Large intestine (tissue), 3 donors: ENCODE measurements around the gene CALML5. TPM values are rescaled to one million over a fixed set of nuclear protein-coding genes. Genes with fewer than 3 reads are reported as not detected.

ENCODE experiments used
- DNase-seq, 2 donors: peaks; one replicate each; pipeline versions ENCODE4 v3.0.0 to v3.0.0-alpha.2; 2013
- H3K27ac ChIP-seq: one replicate; pipeline ENCODE4 v1.5.1; 2013; ENCODE audit warnings: low read length
- H3K27me3 ChIP-seq: 2 replicates; pipeline ENCODE4 v1.6.1; 2013; ENCODE audit warnings: low read length; ENCODE audit not compliant: control insufficient read depth, insufficient read depth
- H3K36me3 ChIP-seq: 2 replicates; pipeline ENCODE4 v1.6.1; 2013; ENCODE audit warnings: low read length; ENCODE audit not compliant: control insufficient read depth, insufficient read depth
- H3K4me1 ChIP-seq: one replicate; pipeline ENCODE4 v1.6.1; 2013; ENCODE audit warnings: low read length; ENCODE audit not compliant: control insufficient read depth, insufficient read depth
- H3K4me3 ChIP-seq: one replicate; pipeline ENCODE4 v1.5.1; 2013; ENCODE audit warnings: low read length
- H3K9me3 ChIP-seq: one replicate; pipeline ENCODE4 v1.6.1; 2013; ENCODE audit warnings: mild to moderate bottlenecking, low read depth, low read length, moderate library complexity; ENCODE audit not compliant: control insufficient read depth
- WGBS: methylation state at CpG from one replicate; pipeline ENCODE4 v1.1.5; 2013; ENCODE audit warnings: low lambda C conversion rate; ENCODE audit not compliant: insufficient coverage; 5-methylcytosine and 5-hydroxymethylcytosine counted together
- polyA plus RNA-seq: library from polyadenylated mRNA; unstranded; fragments of 120-200 nt; gene quantifications from one replicate; pipeline ENCODE4 v1.2.1, GENCODE V29; 2013

CALML5 gene
- polyA plus RNA-seq, 1 donor, result not detected

DNA sequence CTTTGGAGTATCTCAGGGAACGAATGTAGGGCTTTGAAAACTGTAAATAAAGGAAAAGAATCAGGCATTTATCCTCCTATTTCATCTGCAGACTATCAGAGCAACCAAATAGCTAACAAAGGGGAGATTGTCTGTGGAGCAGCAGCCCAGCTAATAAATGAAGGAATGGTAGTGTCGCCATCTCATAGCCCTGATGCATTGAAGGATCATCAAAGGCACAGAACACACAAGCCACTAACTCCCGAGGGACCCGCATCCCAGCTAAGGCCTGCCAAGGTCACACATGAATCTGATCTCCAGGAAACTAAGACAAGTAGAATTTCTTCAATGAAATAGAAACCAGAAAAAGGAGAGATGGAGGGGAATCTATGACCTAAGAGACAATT is 38.2 kb downstream of the CALML5 start:
- Histone ChIP-seq H3K4me1 (peaks cover 4% of the 10 kb centered on the region), H3K4me3 (no peak overlapping the region), H3K9me3 (no peaks in the 10 kb centered on the region), H3K27me3 (no peaks in the 10 kb centered on the region), H3K27ac (no peak overlapping the region), H3K36me3 (peaks cover 33% of the 10 kb centered on the region)
- DNase-seq, result no peak
- WGBS, result 67% methylated on average over 1 of the region's 4 CpGs

- Histone ChIP-seq H3K9me3 (no peaks in the 10 kb centered on the region), H3K36me3 (peaks cover 38% of the 10 kb centered on the region), H3K4me3 (no peak overlapping the region), H3K4me1 (no peaks in the 10 kb centered on the region), H3K27me3 (no peaks in the 10 kb centered on the region), H3K27ac (no peak overlapping the region)
- DNase-seq, result no peak
- WGBS, result 100% methylated on average over 1 of the region's 14 CpGs
Measured at GRCh38 chr10:5460468-5461202, 38.7 kb downstream of the CALML5 start.

GRCh38 chr10:5458949-5459747 is 40.2 kb downstream of the CALML5 start:
- no peaks in the 10 kb centered on the region for H3K27me3 ChIP-seq
- no peak overlapping the region for H3K27ac ChIP-seq
- no peaks in the 10 kb centered on the region for H3K9me3 ChIP-seq
- peaks cover 53% of the 10 kb centered on the region for H3K36me3 ChIP-seq
- WGBS, result 100% methylated on average over 1 of the region's 8 CpGs
- no peak for DNase-seq
- H3K4me3 ChIP-seq, result no peak overlapping the region
- no peaks in the 10 kb centered on the region for H3K4me1 ChIP-seq

- Histone ChIP-seq H3K9me3 (no peaks in the 10 kb centered on the region), H3K27ac (no peak overlapping the region)
Measured at GRCh38 chr10:5458425-5458824, 40.9 kb downstream of the CALML5 start.

DNA sequence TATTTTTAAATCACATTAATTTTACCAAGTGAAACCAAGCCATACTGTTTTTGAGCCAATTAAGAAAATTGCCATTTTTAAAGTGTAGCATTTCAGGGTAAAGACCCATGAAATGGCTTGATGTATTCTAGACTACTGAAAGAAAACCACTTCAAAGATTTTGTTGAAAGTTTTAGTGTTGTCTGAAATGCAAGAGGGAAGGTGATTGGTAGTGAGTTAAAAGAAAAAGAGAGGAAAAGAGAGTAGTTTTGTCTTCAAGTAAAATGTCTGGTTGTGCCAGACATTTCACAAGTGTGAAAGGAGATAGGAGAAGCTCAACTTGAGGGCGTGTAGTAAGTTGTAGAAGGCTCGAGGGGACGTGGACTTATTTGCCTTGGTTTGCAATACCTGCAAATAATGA is 41.6 kb downstream of the CALML5 start:
- 100% methylated on average over 3 of the region's 3 CpGs for WGBS
- Histone ChIP-seq H3K9me3 (no peaks in the 10 kb centered on the region), H3K36me3 (peaks cover 66% of the 10 kb centered on the region), H3K4me1 (no peaks in the 10 kb centered on the region), H3K4me3 (no peak overlapping the region), H3K27ac (no peak overlapping the region), H3K27me3 (no peaks in the 10 kb centered on the region)
- no peak for DNase-seq

More at GRCh38 chr10:5458425-5458824, 40.9 kb downstream of the CALML5 start:
- H3K27me3 ChIP-seq, result no peaks in the 10 kb centered on the region
- no CpG with 5 or more reads among the region's 1 CpG for WGBS
- H3K36me3 ChIP-seq, result peaks cover 60% of the 10 kb centered on the region
- no peaks in the 10 kb centered on the region for H3K4me1 ChIP-seq
- no peak overlapping the region for H3K4me3 ChIP-seq
- DNase-seq, result no peak

DNA sequence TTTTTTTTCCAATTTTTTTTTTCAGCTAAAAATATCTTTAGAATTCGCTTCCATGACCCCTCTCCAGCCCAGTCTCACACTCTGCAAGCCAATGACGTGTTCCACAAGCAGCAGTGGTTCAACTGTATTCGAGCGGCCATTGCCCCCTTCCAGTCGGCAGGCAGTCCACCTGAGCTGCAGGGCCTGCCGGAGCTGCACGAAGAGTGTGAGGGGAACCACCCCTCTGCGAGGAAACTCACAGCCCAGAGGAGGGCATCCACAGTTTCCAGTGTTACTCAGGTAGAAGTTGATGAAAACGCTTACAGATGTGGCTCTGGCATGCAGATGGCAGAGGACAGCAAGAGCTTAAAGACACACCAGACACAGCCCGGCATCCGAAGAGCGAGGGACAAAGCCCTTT is 42.8 kb downstream of the CALML5 start:
- Histone ChIP-seq H3K4me1 (peaks cover 4% of the 10 kb centered on the region), H3K27me3 (no peaks in the 10 kb centered on the region), H3K4me3 (no peak overlapping the region), H3K36me3 (peaks cover 72% of the 10 kb centered on the region), H3K27ac (no peak overlapping the region), H3K9me3 (no peaks in the 10 kb centered on the region)
- 100% methylated on average over 1 of the region's 12 CpGs for WGBS
- DNase-seq, result no peak

DNA sequence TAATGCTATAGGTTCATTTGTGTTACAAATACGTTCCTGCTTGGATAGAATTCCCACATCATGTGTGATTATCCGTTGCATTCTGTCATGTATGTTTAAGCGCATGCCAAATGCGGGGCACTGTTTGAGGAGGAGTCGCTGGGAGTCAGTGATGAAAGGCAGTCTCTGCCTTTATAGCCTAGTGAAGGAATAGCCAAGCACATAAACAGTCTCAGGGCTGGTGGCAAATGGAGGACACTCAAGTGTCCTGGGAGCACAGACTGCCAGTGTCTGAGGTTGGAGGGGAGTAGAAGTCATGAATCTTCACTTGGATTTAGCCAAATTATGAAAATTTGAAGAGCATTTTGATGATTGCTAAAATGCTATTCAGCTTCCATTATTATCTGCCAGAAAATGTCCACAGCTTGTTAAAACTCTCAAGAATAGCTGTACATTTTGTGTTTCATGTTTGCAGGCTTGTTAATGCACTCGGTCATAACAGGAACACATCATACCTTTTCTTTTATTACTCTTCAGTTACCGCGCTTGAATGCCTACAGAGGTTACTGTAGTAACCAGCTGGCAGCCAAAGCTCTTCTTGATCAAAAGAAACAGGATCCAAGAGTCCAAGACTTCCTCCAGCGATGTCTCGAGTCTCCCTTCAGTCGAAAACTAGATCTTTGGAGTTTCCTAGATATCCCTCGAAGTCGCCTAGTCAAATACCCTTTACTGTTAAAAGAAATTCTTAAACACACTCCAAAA is 45.5 kb downstream of the CALML5 start:
- Histone ChIP-seq H3K36me3 (peaks cover 52% of the 10 kb centered on the region), H3K4me1 (peaks cover 7% of the 10 kb centered on the region), H3K27ac (no peak overlapping the region)

DNA sequence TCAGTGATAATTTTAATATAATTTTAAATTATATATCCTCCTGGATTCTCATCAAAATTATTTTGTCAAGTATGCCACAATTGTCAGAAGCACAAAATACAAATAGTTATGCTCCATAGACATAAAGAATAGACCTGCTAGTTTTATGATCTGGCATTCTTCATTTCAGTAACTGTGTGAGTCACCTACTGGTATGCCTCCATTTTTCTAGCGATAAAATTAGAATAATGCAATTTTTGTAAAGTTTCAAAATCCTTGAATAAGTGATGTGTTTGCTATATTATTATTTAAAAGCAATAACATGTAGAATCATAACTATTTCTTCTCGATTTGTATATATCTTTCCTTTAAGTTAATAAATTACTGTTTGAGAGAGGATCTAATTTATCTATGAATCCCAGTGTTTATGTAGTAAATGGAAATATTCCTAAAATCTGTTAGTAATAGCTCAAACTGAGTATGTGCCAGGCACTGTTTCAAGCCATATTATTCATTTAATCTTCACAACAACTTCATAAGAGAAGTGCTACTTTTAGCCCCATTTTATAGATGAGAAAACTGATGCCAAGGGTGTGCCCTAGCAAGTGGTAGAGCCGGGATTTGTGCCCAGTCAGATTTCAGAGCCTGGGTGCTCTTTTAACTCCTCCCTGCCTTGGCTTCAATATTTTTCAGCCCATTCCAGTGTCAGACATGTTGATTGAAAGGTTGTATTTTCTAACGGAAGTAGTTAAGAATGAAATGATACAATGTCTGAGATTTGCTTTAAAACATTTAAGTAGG is 48.6 kb downstream of the CALML5 start:
- no peak overlapping the region for H3K4me3 ChIP-seq

More for the DNA sequence above, 45.5 kb downstream of the CALML5 start:
- DNase-seq, result no peak
- Histone ChIP-seq H3K27me3 (no peaks in the 10 kb centered on the region), H3K4me3 (no peak overlapping the region), H3K9me3 (no peaks in the 10 kb centered on the region)
- WGBS, result 94% methylated on average over 6 of the region's 13 CpGs

DNA sequence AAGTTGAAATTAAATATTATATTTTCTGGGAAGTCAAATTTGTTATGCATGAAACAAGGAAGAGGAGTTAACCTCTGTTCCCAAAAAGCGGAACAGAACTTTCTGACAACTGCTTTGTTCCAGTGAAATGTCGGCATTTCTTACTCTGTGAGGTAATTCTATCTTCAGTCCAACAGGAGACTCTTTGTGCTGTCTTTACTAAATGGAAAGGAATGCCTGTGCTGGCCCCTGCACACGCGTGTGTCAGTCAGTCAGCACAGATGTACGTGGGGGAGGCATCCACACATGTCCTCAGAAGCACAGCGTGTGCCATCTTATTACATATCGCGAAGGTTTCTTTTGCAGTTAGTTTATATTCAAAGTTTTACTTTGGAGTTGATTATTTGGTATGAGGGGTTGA is 49.5 kb downstream of the CALML5 start:
- Histone ChIP-seq H3K4me3 (peak overlapping the region; percentile 89), H3K27me3 (no peaks in the 10 kb centered on the region), H3K9me3 (no peaks in the 10 kb centered on the region), H3K36me3 (peaks cover 25% of the 10 kb centered on the region), H3K4me1 (peaks cover 18% of the 10 kb centered on the region), H3K27ac (peak overlapping the region; percentile 98)
- peak; percentile 64 to 75 for DNase-seq
- no CpG with 5 or more reads among the region's 8 CpGs for WGBS

More for the DNA sequence above, 48.6 kb downstream of the CALML5 start:
- Histone ChIP-seq H3K27ac (peak overlapping the region; percentile 98), H3K27me3 (no peaks in the 10 kb centered on the region), H3K36me3 (peaks cover 35% of the 10 kb centered on the region), H3K9me3 (no peaks in the 10 kb centered on the region), H3K4me1 (peaks cover 9% of the 10 kb centered on the region)
- no peak for DNase-seq
- no CpG with 5 or more reads among the region's 4 CpGs for WGBS
